Glutamatergic neuron (in vitro differentiated cells): ENCODE data around the gene CYP4B1. TPM values are rescaled to one million over a fixed set of nuclear protein-coding genes. Genes with fewer than 3 reads are reported as not detected.
"Not testable (repeated sequence)": the region's sequence is repeated elsewhere in the genome, so short reads cannot be mapped to it uniquely, and the experiment has no call there.

ENCODE experiments used
- DNase-seq: peaks from one replicate; pipeline ENCODE4 v3.0.0; 2022
- H3K27ac Mint-ChIP-seq: one replicate; pipeline ENCODE4 v1.8.0; 2020; ENCODE audit warnings: mild to moderate bottlenecking, mixed read lengths, inconsistent platforms; ENCODE audit not compliant: unreplicated experiment
- H3K27me3 Mint-ChIP-seq: one replicate; pipeline ENCODE4 v1.8.0; 2020; ENCODE audit warnings: mild to moderate bottlenecking, moderate library complexity, mixed read lengths, inconsistent platforms; ENCODE audit not compliant: unreplicated experiment
- H3K36me3 Mint-ChIP-seq: one replicate; pipeline ENCODE4 v1.8.0; 2020; ENCODE audit warnings: mild to moderate bottlenecking, mixed read lengths, inconsistent platforms; ENCODE audit not compliant: unreplicated experiment
- H3K4me1 Mint-ChIP-seq: one replicate; pipeline ENCODE4 v1.8.0; 2020; ENCODE audit warnings: mild to moderate bottlenecking, low read depth, mixed read lengths, inconsistent platforms; ENCODE audit not compliant: unreplicated experiment
- H3K4me3 Mint-ChIP-seq: one replicate; pipeline ENCODE4 v1.8.0; 2020; ENCODE audit warnings: mild to moderate bottlenecking, mixed read lengths, inconsistent platforms; ENCODE audit not compliant: unreplicated experiment
- H3K9me3 Mint-ChIP-seq: one replicate; pipeline ENCODE4 v1.8.0; 2020; ENCODE audit warnings: mild to moderate bottlenecking, moderate library complexity, mixed read lengths, inconsistent platforms; ENCODE audit not compliant: unreplicated experiment
- CTCF ChIP-seq: fragments of 200-600 bp; sonication (generic); IDR thresholded peaks from one replicate; pipeline ENCODE4 v1.5.0; 2021; ENCODE audit not compliant: partially characterized antibody, unreplicated experiment
- long read RNA-seq: library from polyadenylated mRNA; unstranded; transcript quantifications from one replicate; pipeline ENCODE4 v2.0.0, GENCODE V29; 2020; ENCODE audit not compliant: unreplicated experiment
- total RNA-seq: library from RNA; stranded (reverse); fragmentation: NEBNext Ultra II Directional; extraction: Animal tissue kit (Norgen Biotek cat#: 25700); gene quantifications from one replicate; pipeline ENCODE4 v1.2.1, GENCODE V29; 2021; ENCODE audit not compliant: unreplicated experiment

CYP4B1 gene
- not detected for total RNA-seq
- long read RNA-seq = 0 reads

GRCh38 chr1:46798810-46799209, at the start of gene CYP4B1:
CYP4B1 (plus strand) TSS chr1:46799046; CDS start chr1:46799082, 36 bp downstream.
- Mint-ChIP-seq H3K27ac (no peak within 1 kb of the TSS), H3K36me3 (no peaks in the 10 kb centered on the region), H3K4me1 (no peaks in the 10 kb centered on the region), H3K4me3 (no peak within 1 kb of the TSS), H3K27me3 (peaks cover 2% of the 10 kb centered on the region), H3K9me3 (peaks cover 2% of the 10 kb centered on the region)
- TF ChIP-seq CTCF = no peak
- DNase-seq = no peak

- TF ChIP-seq CTCF = no peak
- H3K36me3 Mint-ChIP-seq = no peaks in the 10 kb centered on the region
- no peak for DNase-seq
- H3K4me3 Mint-ChIP-seq = no peak overlapping the region
- H3K27me3 Mint-ChIP-seq = peaks cover 7% of the 10 kb centered on the region
- H3K27ac Mint-ChIP-seq = no peak overlapping the region
- H3K9me3 Mint-ChIP-seq = no peaks in the 10 kb centered on the region
- H3K4me1 Mint-ChIP-seq = peaks cover 7% of the 10 kb centered on the region
Observed at GRCh38 chr1:46749404-46749803, 49.4 kb upstream of the CYP4B1 start.

GRCh38 chr1:46749921-46750404, 48.9 kb upstream of the CYP4B1 start:
- Mint-ChIP-seq H3K36me3 (no peaks in the 10 kb centered on the region), H3K9me3 (no peaks in the 10 kb centered on the region), H3K27me3 (peaks cover 7% of the 10 kb centered on the region), H3K27ac (no peak overlapping the region), H3K4me1 (peaks cover 7% of the 10 kb centered on the region), H3K4me3 (no peak overlapping the region)
- DNase-seq = no peak
- no peak for TF ChIP-seq CTCF

GRCh38 chr1:46753985-46754384, 44.9 kb upstream of the CYP4B1 start:
- Mint-ChIP-seq H3K4me1 (peaks cover 7% of the 10 kb centered on the region), H3K36me3 (no peaks in the 10 kb centered on the region), H3K27me3 (peaks cover 6% of the 10 kb centered on the region), H3K4me3 (no peak overlapping the region), H3K9me3 (no peaks in the 10 kb centered on the region), H3K27ac (no peak overlapping the region)
- no peak for DNase-seq
- TF ChIP-seq CTCF = no peak

GRCh38 chr1:46754707-46755106, 44.1 kb upstream of the CYP4B1 start:
- H3K4me3 Mint-ChIP-seq, H3K4me1 Mint-ChIP-seq, DNase-seq, H3K27ac Mint-ChIP-seq, H3K9me3 Mint-ChIP-seq, H3K36me3 Mint-ChIP-seq, H3K27me3 Mint-ChIP-seq: not testable (repeated sequence)
